ENCODE data around the gene NUP214.
"Not testable (repeated sequence)": the region's sequence is repeated elsewhere in the genome, so short reads cannot be mapped to it uniquely, and the experiment has no call there.

The NUP214 gene

GRCh38 chr9:131160416-131161112, 35.2 kb downstream of the NUP214 start:
- DNase-seq (ENCODE audit: low spot score): no peak

- DNase-seq (ENCODE audit: low spot score): no peak
Measured at GRCh38 chr9:131161585-131161984, 36.2 kb downstream of the NUP214 start.

DNA sequence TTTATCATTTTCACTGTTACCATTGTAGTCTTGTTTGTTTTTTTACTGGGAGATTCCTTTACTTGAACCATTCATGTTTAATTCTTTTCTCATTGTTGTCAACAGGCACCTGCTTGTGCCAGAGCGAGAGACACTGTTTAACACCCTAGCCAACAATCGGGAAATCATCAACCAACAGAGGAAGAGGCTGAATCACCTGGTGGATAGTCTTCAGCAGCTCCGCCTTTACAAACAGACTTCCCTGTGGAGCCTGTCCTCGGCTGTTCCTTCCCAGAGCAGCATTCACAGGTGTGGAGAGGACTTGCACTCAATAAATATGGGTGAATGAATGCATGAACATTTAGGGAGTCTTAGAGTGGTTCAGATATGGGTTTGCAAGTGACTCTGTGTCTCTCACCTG, 37.5 kb downstream of the NUP214 start:
- no peak for DNase-seq (ENCODE audit: low spot score)

- DNase-seq (ENCODE audit: low spot score): no peak
Measured at GRCh38 chr9:131165523-131165922, 40.1 kb downstream of the NUP214 start.

- no peak for DNase-seq (ENCODE audit: low spot score)
Measured at GRCh38 chr9:131167146-131167692, 41.8 kb downstream of the NUP214 start.

DNA sequence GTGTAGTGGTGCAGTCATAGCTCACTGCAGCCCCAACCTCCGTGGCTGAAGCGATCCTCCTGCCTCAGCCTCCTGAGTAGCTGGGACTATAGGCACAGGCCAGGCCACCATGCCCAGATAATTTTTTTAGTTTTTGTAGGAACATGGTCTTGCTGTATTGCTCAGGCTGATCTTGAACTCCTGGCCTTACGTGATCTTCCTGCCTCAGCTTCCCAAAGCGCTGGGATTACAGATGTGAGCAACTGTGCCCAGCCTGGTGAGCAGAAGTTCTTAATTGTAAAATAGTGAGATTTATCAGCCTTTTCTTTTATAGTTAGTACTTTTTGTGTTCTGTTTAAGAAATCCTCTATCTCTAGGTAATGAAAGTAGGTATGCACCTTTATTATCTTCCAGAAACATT, 42.5 kb downstream of the NUP214 start:
- no peak for DNase-seq (ENCODE audit: low spot score)

GRCh38 chr9:131169563-131170240, 44.3 kb downstream of the NUP214 start:
- DNase-seq (ENCODE audit: low spot score): no peak

GRCh38 chr9:131173995-131174394, 48.6 kb downstream of the NUP214 start:
- DNase-seq (ENCODE audit: low spot score): no peak

GRCh38 chr9:131174681-131175239, 49.4 kb downstream of the NUP214 start:
- DNase-seq (ENCODE audit: low spot score): no peak

- no peak for DNase-seq (ENCODE audit: low spot score)
Measured at GRCh38 chr9:131177898-131178297, 52.5 kb downstream of the NUP214 start.

DNA sequence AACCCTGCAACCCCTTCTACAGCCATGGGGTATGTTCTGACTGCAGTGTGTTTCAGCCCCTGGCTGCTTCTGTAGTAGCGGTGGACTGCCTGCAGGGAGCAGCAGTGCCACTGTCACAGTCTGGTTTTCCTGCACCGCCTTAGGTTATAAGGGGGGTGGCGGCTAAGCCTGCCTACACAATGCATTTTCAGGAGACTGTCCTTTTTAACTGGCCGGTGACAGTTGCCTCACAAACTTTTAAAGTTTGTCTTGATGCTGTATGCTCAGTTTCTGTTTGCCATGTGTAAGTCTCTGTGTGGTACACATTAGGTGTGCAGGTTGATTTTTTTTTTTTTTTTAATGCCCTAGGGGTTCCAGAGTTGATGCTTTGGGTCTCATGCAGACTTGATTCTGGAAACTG, 53.0 kb downstream of the NUP214 start:
- peak; percentile 87 for DNase-seq (ENCODE audit: low spot score)

DNA sequence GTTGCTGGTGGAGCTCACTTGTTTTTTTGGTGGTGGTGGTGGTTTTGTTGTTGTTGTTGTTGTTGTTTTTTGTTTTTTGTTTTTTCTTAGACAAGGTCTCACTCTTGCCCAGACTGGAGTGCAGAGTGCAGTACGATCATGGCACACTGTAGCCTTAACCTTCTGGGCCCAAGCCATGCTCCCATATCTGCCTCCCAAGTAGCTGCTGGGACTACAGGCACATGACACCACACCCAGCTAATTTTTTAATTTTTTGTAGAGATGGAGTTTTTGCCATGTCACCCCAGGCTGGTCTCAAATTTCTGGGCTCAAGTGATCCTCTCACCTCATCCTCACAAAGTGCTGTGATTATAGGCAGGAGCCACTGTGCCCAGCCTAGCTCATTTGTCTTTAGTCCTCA, 53.5 kb downstream of the NUP214 start:
- no peak for DNase-seq (ENCODE audit: low spot score)

DNA sequence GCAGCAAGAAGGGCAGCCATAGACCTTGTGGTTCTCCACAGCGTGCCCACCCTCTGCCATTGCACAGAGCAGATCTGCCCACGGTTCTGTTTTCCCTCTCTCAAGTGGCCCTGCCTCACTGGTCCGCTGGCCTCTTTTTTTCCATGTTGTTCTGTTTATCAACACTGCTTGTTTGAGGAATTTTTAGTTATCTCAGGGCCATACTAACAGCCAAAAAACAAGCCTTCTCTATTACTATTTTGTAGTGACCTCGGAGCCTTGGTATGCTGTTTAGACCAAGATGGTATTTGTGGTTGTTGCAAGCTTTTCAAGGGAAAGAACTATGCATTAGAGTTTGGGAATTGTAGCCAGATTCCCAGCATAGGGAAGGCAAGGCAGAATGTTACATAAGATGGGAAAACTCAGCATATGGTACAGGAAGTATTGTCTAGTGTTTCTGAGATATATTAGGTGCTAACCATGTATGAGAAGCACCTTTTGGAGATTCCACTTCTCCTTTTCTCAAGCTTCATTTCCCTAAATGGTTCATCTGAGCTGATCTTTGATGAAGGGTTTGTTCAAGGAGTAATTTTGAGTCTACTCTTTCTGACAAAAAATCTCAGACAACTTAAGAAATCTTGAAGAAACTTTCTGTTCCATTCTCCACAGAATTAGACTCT, 54.3 kb downstream of the NUP214 start:
- DNase-seq (ENCODE audit: low spot score): peak; percentile 62

DNA sequence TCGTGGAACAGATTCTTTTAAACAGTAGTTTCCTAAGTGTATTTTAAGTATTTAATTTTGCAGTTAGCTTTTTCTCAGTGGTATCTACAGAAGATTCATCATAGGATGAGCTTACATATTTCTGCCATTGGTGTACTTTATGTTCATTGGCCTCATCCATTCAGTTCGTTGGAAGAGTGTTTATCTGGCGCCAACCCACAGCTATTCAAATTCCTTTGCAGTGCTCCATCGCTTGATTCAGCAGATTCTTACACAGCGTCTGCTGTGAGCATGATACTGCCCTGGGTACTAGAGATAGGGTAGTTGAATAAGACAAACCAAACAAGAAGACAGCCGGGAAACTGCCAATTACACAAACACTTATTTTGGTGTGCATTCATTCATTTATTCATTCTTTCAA, 55.1 kb downstream of the NUP214 start:
- no peak for DNase-seq (ENCODE audit: low spot score)

DNA sequence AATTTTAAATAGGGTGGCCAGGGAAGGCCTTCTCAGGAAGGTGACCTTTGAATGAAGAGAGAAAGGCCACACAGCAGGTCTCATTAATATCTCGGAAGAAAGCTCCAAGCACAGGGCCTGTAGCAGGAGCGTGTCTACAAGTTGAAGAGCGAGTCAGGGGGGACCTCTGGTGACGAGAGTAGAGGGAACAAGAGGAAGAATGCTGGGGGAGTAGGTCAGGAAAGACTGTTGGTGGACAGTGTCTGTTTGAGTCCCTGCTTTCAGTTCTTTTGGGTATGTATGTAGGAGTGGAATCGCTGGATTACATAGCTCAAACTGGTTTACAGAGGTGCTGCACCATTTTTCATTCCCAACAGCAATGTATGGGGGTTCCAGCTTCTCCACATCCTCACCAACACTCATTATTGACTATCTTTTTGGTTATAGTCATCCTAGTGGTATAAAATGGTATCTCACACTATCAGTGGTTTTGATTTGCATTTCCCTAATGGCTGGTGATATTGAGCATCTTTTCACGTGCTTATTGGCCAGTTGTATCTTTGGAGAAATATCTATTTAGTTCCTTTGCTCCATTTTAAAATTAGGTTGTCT, 55.8 kb downstream of the NUP214 start:
- no peak for DNase-seq (ENCODE audit: low spot score)

DNA sequence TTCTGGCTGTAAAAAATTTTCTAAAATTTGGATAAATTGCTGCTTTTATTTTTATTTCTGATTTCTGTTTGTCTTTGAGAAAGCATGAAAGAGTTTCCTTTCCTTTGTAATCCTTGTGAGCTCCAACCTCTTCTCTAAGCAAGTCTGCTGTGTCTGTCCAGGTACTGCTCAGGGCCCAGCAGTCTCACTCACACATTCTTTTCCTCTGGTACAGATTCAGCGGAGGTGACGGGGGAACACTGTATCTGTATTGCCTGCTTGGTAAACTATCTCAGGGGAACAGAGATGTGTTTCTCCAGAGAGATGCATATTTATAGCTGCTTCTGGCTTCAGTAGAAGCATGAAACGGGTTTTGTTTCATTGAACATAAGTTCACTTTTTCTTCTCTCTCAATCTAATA, 60.5 kb downstream of the NUP214 start:
- no peak for DNase-seq (ENCODE audit: low spot score)

- DNase-seq (ENCODE audit: low spot score): no peak
Measured at GRCh38 chr9:131186622-131187021, 61.2 kb downstream of the NUP214 start.

GRCh38 chr9:131187957-131188356, 62.6 kb downstream of the NUP214 start:
- no peak for DNase-seq (ENCODE audit: low spot score)

- DNase-seq (ENCODE audit: low spot score): no peak
Measured at GRCh38 chr9:131188976-131189375, 63.6 kb downstream of the NUP214 start.

- DNase-seq (ENCODE audit: low spot score): no peak
Measured at GRCh38 chr9:131190191-131190590, 64.8 kb downstream of the NUP214 start.

DNA sequence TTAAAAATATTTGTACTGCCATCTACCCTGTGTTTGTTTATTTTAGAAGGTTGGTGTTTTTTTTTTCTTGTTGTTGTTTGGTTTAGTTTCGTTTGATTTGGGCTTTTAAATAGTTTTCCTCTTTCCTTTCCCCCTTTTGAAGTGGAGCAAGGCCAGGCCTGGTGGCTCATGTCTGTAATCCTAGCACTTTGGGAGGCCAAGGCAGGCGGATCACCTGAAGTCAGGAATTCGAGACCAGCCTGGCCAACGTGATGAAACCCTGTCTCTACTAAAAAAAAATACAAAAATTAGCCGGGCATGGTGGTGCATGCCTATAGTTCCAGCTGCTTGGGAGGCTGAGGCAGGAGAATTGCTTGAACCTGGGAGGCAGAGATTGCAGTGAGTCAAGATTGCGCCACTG, 65.6 kb downstream of the NUP214 start:
- not testable (repeated sequence) for DNase-seq (ENCODE audit: low spot score)

DNA sequence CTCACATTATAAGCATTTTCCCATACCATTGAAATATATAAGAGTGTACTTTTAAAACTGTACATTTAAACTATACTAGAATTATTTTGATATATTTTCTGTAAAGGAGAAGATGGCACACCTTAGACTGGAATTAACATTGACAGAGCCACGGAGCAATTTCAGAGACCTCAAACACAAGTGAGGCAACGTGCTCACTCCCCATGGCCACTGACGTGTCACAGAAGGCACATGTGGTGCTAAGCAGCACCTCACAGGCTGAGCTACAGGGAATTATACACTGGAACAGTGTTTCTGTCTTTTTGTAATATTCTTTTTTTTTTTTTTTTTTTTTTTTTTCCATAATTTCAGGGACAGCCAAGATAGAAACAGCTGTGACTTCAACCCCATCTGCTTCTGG, 66.5 kb downstream of the NUP214 start:
- DNase-seq (ENCODE audit: low spot score): no peak

All from germinal center (tissue), 1 donor.